BLaER1 (cell line): ENCODE results near the gene GDPD4.

Experiments
- H3K27ac ChIP-seq: shearing (Covaris generic); formaldehyde crosslinking; 2 replicates; pipeline ENCODE4 v1.8.1; 2022
- H3K27me3 ChIP-seq: shearing (Covaris generic); formaldehyde crosslinking; 2 replicates; pipeline ENCODE4 v1.8.1; 2022
- H3K36me3 ChIP-seq: shearing (Covaris generic); formaldehyde crosslinking; 2 replicates; pipeline ENCODE4 v1.8.1; 2022
- H3K4me1 ChIP-seq: shearing (Covaris generic); formaldehyde crosslinking; 2 replicates; pipeline ENCODE4 v1.8.1; 2022
- H3K4me2 ChIP-seq: shearing (Covaris generic); formaldehyde crosslinking; 2 replicates; pipeline ENCODE4 v1.8.1; 2022
- H3K4me3 ChIP-seq: shearing (Covaris generic); formaldehyde crosslinking; 2 replicates; pipeline ENCODE4 v1.8.1; 2022
- H3K9ac ChIP-seq: shearing (Covaris generic); formaldehyde crosslinking; 2 replicates; pipeline ENCODE4 v1.8.1; 2022
- H3K9me3 ChIP-seq: shearing (Covaris generic); formaldehyde crosslinking; 2 replicates; pipeline ENCODE4 v1.8.1; 2022
- H4K20me1 ChIP-seq: shearing (Covaris generic); formaldehyde crosslinking; 2 replicates; pipeline ENCODE4 v1.8.1; 2022
- Cebpa-rat ChIP-seq: shearing (Covaris generic); IDR thresholded peaks from 2 replicates; pipeline ENCODE4 v1.8.1; 2022

The GDPD4 gene

DNA sequence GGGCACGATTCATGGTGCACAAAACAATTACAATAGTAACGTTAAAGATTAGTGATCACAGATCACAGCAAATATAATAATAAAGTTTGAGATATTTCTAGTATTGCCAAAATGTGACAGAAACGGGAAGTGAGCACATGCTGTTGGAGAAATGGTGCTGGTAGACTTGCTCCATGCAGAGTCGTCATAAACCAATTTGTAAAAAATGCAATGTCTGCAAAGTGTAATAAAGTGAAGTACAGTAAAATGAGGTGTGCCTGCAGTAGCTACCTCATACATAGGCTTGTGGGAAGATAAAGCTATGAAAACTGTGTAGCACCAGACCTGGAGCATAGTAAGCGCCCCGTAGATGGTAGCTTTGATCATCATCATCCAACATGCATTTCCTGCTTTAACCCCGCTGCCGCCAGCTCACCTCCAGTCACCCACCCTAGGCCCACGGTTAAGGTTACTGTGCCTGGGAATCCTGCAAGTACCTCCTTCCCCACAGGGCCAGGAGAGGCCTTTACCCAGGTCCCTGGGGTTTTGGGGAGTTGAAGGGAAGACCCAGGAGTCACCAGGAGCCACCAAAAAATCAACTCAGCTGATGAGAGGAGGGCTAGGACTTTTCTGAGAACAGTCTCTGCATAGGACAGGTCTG, 114.3 kb downstream of the GDPD4 start:
- Histone ChIP-seq H4K20me1 (no peaks in the 10 kb centered on the region), H3K4me2 (no peak overlapping the region), H3K4me3 (no peak overlapping the region), H3K4me1 (peaks cover 15% of the 10 kb centered on the region), H3K9me3 (no peaks in the 10 kb centered on the region), H3K27me3 (no peaks in the 10 kb centered on the region), H3K27ac (no peak overlapping the region), H3K36me3 (no peaks in the 10 kb centered on the region), H3K9ac (no peak overlapping the region)
- TF ChIP-seq Cebpa-rat = no peak

DNA sequence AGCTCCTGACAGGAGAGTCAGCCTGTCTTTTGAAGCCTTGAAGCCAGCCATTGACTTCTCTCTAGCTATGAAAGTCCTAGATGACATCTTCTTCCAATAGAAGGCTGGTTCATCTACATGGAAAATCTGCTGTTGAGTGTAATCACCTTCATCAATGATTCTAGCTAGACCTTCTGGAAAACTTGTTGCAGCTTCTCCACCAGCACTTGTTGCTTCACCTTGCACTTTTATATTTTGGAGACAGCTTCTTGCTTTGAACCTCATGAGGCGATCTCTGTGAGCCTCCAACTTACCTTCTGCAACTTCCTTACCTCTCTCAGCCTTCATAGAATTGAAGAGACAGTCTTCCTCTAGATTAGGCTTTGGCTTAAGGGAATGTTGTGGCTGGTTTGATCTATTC, 115.2 kb downstream of the GDPD4 start:
- no peaks in the 10 kb centered on the region for H3K9me3 ChIP-seq
- no peak for TF ChIP-seq Cebpa-rat
- no peak overlapping the region for H3K4me2 ChIP-seq
- no peak overlapping the region for H3K27ac ChIP-seq
- no peaks in the 10 kb centered on the region for H3K36me3 ChIP-seq
- no peak overlapping the region for H3K9ac ChIP-seq
- H3K4me3 ChIP-seq = no peak overlapping the region
- peaks cover 10% of the 10 kb centered on the region for H3K4me1 ChIP-seq
- no peaks in the 10 kb centered on the region for H4K20me1 ChIP-seq
- H3K27me3 ChIP-seq = no peaks in the 10 kb centered on the region

DNA sequence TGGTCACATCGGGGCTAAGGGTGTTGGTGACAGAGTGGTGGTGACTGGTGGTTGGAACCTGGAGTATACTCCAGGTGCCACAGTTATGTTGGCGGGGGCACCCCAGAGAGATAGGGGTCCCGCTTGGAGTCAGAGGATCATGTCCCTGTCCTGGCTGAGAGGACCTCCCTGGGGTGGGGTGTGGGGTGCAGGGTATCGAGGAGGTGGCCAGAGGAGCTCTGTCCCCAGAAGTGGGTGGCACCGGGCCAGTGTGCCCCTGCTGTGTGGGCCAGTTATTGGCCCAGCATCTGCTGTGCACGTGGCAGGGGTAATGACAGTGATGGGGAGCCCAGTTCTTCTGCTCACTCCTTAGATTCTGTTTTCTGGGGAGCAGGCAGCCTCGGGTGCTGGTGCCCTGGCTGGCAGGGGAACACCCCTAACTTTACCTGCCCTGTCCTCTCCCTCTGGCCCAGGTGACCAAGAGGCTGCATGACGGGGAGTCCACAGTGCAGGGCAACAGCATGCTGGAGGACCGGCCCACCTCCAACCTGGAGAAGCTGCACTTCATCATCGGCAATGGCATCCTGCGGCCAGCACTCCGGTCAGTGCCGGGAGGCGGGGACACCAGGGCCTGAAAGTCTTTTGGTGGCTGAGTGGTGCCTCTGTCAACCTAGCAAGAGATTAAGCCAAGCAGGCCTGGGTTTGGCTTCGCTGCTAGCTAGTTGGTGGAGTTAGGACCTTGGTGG, 117.2 kb downstream of the GDPD4 start:
- no peak overlapping the region for H3K27ac ChIP-seq
- no peaks in the 10 kb centered on the region for H3K36me3 ChIP-seq
- no peak overlapping the region for H3K4me2 ChIP-seq
- no peaks in the 10 kb centered on the region for H3K9me3 ChIP-seq
- H4K20me1 ChIP-seq = no peaks in the 10 kb centered on the region
- TF ChIP-seq Cebpa-rat = no peak
- peaks cover 6% of the 10 kb centered on the region for H3K4me1 ChIP-seq
- no peaks in the 10 kb centered on the region for H3K27me3 ChIP-seq
- no peak overlapping the region for H3K9ac ChIP-seq
- H3K4me3 ChIP-seq = no peak overlapping the region

GRCh38 chr11:77183431-77183984, 118.0 kb downstream of the GDPD4 start:
- no peaks in the 10 kb centered on the region for H4K20me1 ChIP-seq
- no peak overlapping the region for H3K9ac ChIP-seq
- no peaks in the 10 kb centered on the region for H3K36me3 ChIP-seq
- H3K4me3 ChIP-seq = no peak overlapping the region
- no peak overlapping the region for H3K27ac ChIP-seq
- no peak overlapping the region for H3K4me2 ChIP-seq
- peaks cover 6% of the 10 kb centered on the region for H3K4me1 ChIP-seq
- no peak for TF ChIP-seq Cebpa-rat
- no peaks in the 10 kb centered on the region for H3K27me3 ChIP-seq
- H3K9me3 ChIP-seq = no peaks in the 10 kb centered on the region

- Histone ChIP-seq H3K9me3 (no peaks in the 10 kb centered on the region), H3K27ac (no peak overlapping the region), H3K4me2 (no peak overlapping the region), H3K9ac (no peak overlapping the region), H4K20me1 (no peaks in the 10 kb centered on the region), H3K36me3 (no peaks in the 10 kb centered on the region), H3K4me1 (peaks cover 6% of the 10 kb centered on the region), H3K27me3 (no peaks in the 10 kb centered on the region), H3K4me3 (no peak overlapping the region)
- TF ChIP-seq Cebpa-rat = no peak
These were observed 118.7 kb downstream of the GDPD4 start for GRCh38 chr11:77182542-77183430.

- H3K9ac ChIP-seq = no peak overlapping the region
- no peak overlapping the region for H3K4me2 ChIP-seq
- H3K4me3 ChIP-seq = no peak overlapping the region
- H3K9me3 ChIP-seq = no peaks in the 10 kb centered on the region
- no peaks in the 10 kb centered on the region for H4K20me1 ChIP-seq
- no peak overlapping the region for H3K27ac ChIP-seq
- no peaks in the 10 kb centered on the region for H3K36me3 ChIP-seq
- peaks cover 13% of the 10 kb centered on the region for H3K4me1 ChIP-seq
- TF ChIP-seq Cebpa-rat = no peak
- no peaks in the 10 kb centered on the region for H3K27me3 ChIP-seq
These were observed 119.5 kb downstream of the GDPD4 start for GRCh38 chr11:77181799-77182541.

DNA sequence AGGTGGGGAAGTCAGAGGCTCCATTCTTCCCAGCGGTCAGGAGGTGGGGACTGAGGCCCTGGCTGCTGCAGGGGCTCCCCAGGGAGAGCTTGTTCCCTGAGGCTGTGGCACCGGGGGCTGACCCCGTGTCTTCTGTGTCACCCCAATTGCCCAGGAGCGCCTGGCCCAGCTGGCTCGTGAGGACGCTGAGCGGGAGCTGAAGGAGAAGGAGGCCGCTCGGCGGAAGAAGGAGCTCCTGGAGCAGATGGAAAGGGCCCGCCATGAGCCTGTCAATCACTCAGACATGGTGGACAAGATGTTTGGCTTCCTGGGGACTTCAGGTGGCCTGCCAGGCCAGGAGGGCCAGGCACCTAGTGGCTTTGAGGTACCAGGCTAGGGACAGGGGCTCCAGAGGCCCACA, 120.3 kb downstream of the GDPD4 start:
- Histone ChIP-seq H3K9ac (no peak overlapping the region), H4K20me1 (no peaks in the 10 kb centered on the region), H3K27ac (no peak overlapping the region), H3K4me3 (no peak overlapping the region), H3K9me3 (no peaks in the 10 kb centered on the region), H3K4me1 (peaks cover 20% of the 10 kb centered on the region), H3K36me3 (no peaks in the 10 kb centered on the region), H3K27me3 (no peaks in the 10 kb centered on the region), H3K4me2 (no peak overlapping the region)
- TF ChIP-seq Cebpa-rat = no peak

GRCh38 chr11:77180346-77180745, 121.1 kb downstream of the GDPD4 start:
- no peak overlapping the region for H3K4me2 ChIP-seq
- H3K27me3 ChIP-seq = no peaks in the 10 kb centered on the region
- H3K9me3 ChIP-seq = no peaks in the 10 kb centered on the region
- no peaks in the 10 kb centered on the region for H3K36me3 ChIP-seq
- H4K20me1 ChIP-seq = no peaks in the 10 kb centered on the region
- no peak overlapping the region for H3K4me3 ChIP-seq
- H3K4me1 ChIP-seq = peaks cover 26% of the 10 kb centered on the region
- no peak overlapping the region for H3K9ac ChIP-seq
- H3K27ac ChIP-seq = no peak overlapping the region
- TF ChIP-seq Cebpa-rat = no peak

GRCh38 chr11:77179681-77180080, 121.8 kb downstream of the GDPD4 start:
- no peaks in the 10 kb centered on the region for H3K9me3 ChIP-seq
- no peaks in the 10 kb centered on the region for H3K36me3 ChIP-seq
- no peaks in the 10 kb centered on the region for H3K27me3 ChIP-seq
- TF ChIP-seq Cebpa-rat = no peak
- no peak overlapping the region for H3K4me2 ChIP-seq
- H3K27ac ChIP-seq = no peak overlapping the region
- no peaks in the 10 kb centered on the region for H4K20me1 ChIP-seq
- no peak overlapping the region for H3K9ac ChIP-seq
- no peak overlapping the region for H3K4me3 ChIP-seq
- H3K4me1 ChIP-seq = peaks cover 29% of the 10 kb centered on the region
